Glutamatergic neuron (in vitro differentiated cells): Measurements from ENCODE around the gene SEMA4A. TPM values are rescaled to one million over a fixed set of nuclear protein-coding genes. Genes with fewer than 3 reads are reported as not detected.
"Not testable (repeated sequence)": the region's sequence is repeated elsewhere in the genome, so short reads cannot be mapped to it uniquely, and the experiment has no call there.

Experiments
- DNase-seq: peaks from one replicate; pipeline ENCODE4 v3.0.0; 2022
- H3K27ac Mint-ChIP-seq: one replicate; pipeline ENCODE4 v1.8.0; 2020; ENCODE audit warnings: mild to moderate bottlenecking, mixed read lengths, inconsistent platforms; ENCODE audit not compliant: unreplicated experiment
- H3K27me3 Mint-ChIP-seq: one replicate; pipeline ENCODE4 v1.8.0; 2020; ENCODE audit warnings: mild to moderate bottlenecking, moderate library complexity, mixed read lengths, inconsistent platforms; ENCODE audit not compliant: unreplicated experiment
- H3K36me3 Mint-ChIP-seq: one replicate; pipeline ENCODE4 v1.8.0; 2020; ENCODE audit warnings: mild to moderate bottlenecking, mixed read lengths, inconsistent platforms; ENCODE audit not compliant: unreplicated experiment
- H3K4me1 Mint-ChIP-seq: one replicate; pipeline ENCODE4 v1.8.0; 2020; ENCODE audit warnings: mild to moderate bottlenecking, low read depth, mixed read lengths, inconsistent platforms; ENCODE audit not compliant: unreplicated experiment
- H3K4me3 Mint-ChIP-seq: one replicate; pipeline ENCODE4 v1.8.0; 2020; ENCODE audit warnings: mild to moderate bottlenecking, mixed read lengths, inconsistent platforms; ENCODE audit not compliant: unreplicated experiment
- H3K9me3 Mint-ChIP-seq: one replicate; pipeline ENCODE4 v1.8.0; 2020; ENCODE audit warnings: mild to moderate bottlenecking, moderate library complexity, mixed read lengths, inconsistent platforms; ENCODE audit not compliant: unreplicated experiment
- CTCF ChIP-seq: fragments of 200-600 bp; sonication (generic); IDR thresholded peaks from one replicate; pipeline ENCODE4 v1.5.0; 2021; ENCODE audit not compliant: partially characterized antibody, unreplicated experiment
- total RNA-seq: library from RNA; stranded (reverse); fragmentation: NEBNext Ultra II Directional; extraction: Animal tissue kit (Norgen Biotek cat#: 25700); gene quantifications from one replicate; pipeline ENCODE4 v1.2.1, GENCODE V29; 2021; ENCODE audit not compliant: unreplicated experiment

SEMA4A gene
- total RNA-seq, 1 donor from 2014 or later: 4.0 TPM

GRCh38 chr1:156176610-156177210, 23.3 kb downstream of the SEMA4A start:
- DNase-seq: no peak
- H3K9me3 Mint-ChIP-seq: peaks cover 5% of the 10 kb centered on the region
- H3K4me3 Mint-ChIP-seq: no peak overlapping the region
- H3K27me3 Mint-ChIP-seq: peaks cover 11% of the 10 kb centered on the region
- H3K36me3 Mint-ChIP-seq: no peaks in the 10 kb centered on the region
- peaks cover 12% of the 10 kb centered on the region for H3K4me1 Mint-ChIP-seq
- TF ChIP-seq CTCF: no peak
- H3K27ac Mint-ChIP-seq: peak overlapping the region; percentile 5

- Mint-ChIP-seq H3K9me3 (peaks cover 5% of the 10 kb centered on the region), H3K4me1 (peaks cover 20% of the 10 kb centered on the region), H3K4me3 (peak overlapping the region; percentile 51), H3K36me3 (no peaks in the 10 kb centered on the region), H3K27me3 (peaks cover 11% of the 10 kb centered on the region), H3K27ac (peak overlapping the region; percentile 7)
- TF ChIP-seq CTCF: no peak
- no peak for DNase-seq
Observed at GRCh38 chr1:156177919-156178654, 24.7 kb downstream of the SEMA4A start.

- Mint-ChIP-seq H3K4me3 (no peak overlapping the region), H3K9me3 (peaks cover 5% of the 10 kb centered on the region), H3K27ac (no peak overlapping the region), H3K36me3 (no peaks in the 10 kb centered on the region), H3K27me3 (peaks cover 2% of the 10 kb centered on the region), H3K4me1 (peaks cover 20% of the 10 kb centered on the region)
- TF ChIP-seq CTCF: no peak
- no peak for DNase-seq
Observed at GRCh38 chr1:156180471-156180870, 27.1 kb downstream of the SEMA4A start.

GRCh38 chr1:156181391-156181924, 28.1 kb downstream of the SEMA4A start:
- H3K4me1 Mint-ChIP-seq: peaks cover 20% of the 10 kb centered on the region
- H3K9me3 Mint-ChIP-seq, H3K27me3 Mint-ChIP-seq, H3K36me3 Mint-ChIP-seq, DNase-seq: not testable (repeated sequence)
- peak overlapping the region; percentile 63 for H3K27ac Mint-ChIP-seq
- peak overlapping the region; percentile 42 for H3K4me3 Mint-ChIP-seq

GRCh38 chr1:156182010-156182779, 28.8 kb downstream of the SEMA4A start:
- not testable (repeated sequence) for H3K27me3 Mint-ChIP-seq, H3K36me3 Mint-ChIP-seq, H3K9me3 Mint-ChIP-seq, DNase-seq
- H3K27ac Mint-ChIP-seq: peak overlapping the region; percentile 63
- H3K4me1 Mint-ChIP-seq: peaks cover 20% of the 10 kb centered on the region
- peak overlapping the region; percentile 37 for H3K4me3 Mint-ChIP-seq

GRCh38 chr1:156186347-156187177, 33.2 kb downstream of the SEMA4A start:
- H3K4me3 Mint-ChIP-seq, H3K9me3 Mint-ChIP-seq, H3K4me1 Mint-ChIP-seq, H3K27me3 Mint-ChIP-seq, H3K36me3 Mint-ChIP-seq, DNase-seq, H3K27ac Mint-ChIP-seq: not testable (repeated sequence)

GRCh38 chr1:156190265-156190664, 36.9 kb downstream of the SEMA4A start:
- not testable (repeated sequence) for H3K27me3 Mint-ChIP-seq, H3K4me3 Mint-ChIP-seq, H3K4me1 Mint-ChIP-seq, H3K36me3 Mint-ChIP-seq, DNase-seq, H3K27ac Mint-ChIP-seq, H3K9me3 Mint-ChIP-seq
